NCI-H128 (cell line): ENCODE results near the gene TTLL11.
A peak's percentile ranks its signal among the peaks of the same experiment; 100 is the strongest.

Source experiments
- DNase-seq: peaks from one replicate; lab custom pipeline; 2025; ENCODE audit not compliant: unreplicated experiment; lab: John Stamatoyannopoulos, UW

The TTLL11 gene, protein sequence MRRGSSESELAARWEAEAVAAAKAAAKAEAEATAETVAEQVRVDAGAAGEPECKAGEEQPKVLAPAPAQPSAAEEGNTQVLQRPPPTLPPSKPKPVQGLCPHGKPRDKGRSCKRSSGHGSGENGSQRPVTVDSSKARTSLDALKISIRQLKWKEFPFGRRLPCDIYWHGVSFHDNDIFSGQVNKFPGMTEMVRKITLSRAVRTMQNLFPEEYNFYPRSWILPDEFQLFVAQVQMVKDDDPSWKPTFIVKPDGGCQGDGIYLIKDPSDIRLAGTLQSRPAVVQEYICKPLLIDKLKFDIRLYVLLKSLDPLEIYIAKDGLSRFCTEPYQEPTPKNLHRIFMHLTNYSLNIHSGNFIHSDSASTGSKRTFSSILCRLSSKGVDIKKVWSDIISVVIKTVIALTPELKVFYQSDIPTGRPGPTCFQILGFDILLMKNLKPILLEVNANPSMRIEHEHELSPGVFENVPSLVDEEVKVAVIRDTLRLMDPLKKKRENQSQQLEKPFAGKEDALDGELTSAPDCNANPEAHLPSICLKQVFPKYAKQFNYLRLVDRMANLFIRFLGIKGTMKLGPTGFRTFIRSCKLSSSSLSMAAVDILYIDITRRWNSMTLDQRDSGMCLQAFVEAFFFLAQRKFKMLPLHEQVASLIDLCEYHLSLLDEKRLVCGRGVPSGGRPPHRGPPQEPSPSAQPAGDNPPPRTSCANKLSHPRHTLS

DNA sequence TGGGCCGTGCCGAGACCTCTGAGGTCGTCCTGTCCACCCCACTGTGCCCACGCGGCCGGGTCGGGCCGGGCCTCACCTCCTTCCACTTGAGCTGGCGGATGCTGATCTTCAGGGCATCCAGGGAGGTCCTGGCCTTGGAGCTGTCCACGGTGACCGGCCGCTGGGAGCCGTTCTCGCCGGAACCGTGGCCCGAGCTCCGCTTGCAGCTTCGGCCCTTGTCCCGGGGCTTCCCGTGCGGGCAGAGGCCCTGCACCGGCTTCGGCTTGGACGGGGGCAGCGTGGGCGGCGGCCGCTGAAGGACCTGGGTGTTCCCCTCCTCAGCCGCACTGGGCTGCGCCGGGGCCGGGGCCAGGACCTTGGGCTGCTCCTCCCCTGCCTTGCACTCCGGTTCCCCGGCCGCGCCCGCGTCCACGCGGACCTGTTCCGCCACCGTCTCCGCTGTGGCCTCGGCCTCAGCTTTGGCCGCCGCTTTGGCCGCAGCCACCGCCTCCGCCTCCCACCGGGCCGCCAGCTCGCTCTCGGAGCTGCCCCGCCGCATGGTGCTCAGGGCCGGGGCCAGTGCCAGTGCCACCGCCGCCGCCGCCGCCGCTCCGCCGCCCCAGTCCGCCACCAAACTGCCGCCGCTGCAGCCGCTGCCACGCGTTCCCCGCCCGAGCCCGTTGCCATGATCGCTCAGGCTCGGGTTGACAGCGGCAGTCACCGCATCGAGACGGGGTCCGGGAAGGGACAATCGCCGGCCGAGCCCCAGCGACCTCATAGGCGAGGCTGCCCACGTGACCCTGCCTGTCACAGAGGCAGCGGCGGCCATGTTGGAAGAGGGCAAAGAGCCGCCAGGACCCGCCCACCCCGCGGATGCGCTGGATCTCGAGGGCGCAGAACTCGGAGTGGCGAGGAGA, at the start of gene TTLL11:
TTLL11 (minus strand) TSS at position 698 of the 896 bp plus-strand sequence; CDS start at position 538, 160 bp downstream.
- peak; percentile 89 for DNase-seq

DNA sequence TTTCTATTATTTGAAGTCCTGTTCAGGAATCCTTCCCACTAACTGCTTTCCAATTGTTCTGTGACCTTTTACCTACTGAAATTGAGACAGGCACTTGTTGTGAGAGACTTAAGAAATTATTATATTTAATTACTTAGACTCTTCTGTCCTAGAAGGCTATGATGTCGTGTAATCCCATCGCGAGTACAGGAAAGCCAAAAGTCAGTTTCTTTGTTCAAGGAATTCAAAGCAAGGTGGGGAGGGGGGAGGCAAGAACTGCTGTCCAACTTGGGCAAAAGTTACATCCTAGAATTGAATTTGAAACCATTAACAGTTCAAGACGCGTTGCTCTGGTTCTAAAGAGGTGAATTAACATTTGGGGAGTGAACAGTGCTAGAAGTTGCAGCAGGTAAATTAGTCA, 48.6 kb upstream of the TTLL11 start:
- DNase-seq = no peak

DNA sequence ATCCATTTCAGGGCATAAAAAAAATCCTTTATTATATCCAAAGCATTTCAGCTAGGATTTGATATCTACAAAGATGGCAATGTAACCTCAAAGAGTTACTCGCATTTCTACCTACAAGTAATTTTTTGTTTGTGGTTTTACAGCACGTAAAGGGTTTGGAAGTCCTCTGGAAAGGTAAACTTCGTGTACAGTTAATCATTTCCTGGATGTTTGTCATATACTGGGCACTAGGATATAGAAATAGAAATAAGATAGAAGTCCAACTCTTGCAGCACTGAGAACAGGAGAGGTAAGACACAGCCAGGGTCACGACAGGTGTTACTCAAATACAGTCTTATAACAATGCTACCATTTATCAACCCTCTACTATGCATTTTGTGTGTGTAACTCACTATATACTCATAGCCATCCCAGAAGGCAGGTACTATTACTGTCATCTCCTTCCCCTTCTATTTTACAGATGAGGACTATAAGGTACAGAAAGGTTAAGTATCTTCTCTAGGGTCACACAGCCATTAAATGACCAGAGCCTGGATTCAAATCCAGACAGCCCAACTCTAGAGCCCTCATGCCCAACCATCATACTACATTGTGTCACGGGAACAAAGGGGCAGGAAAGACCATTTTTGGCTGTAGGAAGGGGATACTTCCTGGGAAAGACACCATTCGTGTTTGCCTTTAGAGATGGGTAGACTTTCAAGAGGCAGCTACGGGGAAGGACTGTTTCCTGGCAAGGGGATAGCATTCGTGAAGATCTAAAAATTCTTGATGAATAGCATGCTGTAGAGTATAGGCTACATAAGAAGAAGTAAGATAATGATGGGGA, 47.5 kb upstream of the TTLL11 start:
- no peak for DNase-seq

DNA sequence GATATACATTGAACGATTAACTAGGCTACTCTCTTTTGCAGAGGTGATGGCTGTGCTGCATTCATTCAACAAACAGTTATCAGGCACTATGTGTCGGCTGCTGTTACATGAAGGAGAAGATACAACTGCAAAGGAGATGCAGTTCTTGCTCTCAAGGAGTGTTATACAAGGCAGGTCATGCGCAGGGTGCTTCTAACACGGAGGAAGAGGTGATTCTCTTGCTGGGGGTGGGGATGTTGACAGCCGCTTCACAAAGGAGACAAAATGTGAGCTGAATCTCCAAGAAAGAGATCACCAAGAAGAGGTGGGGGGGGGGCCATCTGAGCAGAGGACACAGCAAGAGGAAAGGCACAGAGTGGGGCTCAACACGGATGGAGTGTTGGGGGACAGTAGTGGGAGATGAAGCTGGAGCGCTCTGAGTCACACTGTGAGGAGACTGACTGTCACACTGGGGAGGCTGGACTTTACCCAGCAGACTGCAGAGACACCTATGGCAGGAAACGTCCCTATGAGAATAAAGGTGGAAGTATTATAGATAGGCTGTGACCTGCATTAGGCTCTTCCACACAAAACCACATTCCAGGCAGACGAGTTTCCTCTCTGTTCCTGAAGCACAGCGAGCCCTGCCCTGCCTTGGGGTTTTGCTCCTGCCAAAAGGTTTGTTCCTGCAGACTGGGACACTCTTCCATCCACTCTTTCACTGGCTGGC, 45.6 kb upstream of the TTLL11 start:
- DNase-seq = no peak

DNA sequence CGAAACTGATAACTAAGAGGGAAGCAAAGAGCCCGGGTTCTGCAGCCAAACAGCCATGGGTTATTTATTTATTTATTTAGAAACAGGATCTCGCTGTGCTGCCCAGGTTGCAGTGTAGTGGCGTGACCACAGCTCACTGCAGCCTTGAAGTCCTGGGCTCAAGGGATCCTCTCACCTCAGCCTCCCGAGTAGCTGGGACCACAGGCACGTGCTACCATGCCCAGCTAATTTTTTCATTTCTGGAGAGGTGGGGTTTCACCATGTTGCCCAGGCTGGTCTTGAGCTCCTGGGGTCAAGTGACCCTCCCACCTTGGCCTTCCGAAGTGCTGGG, 42.4 kb upstream of the TTLL11 start:
- DNase-seq = no peak

DNA sequence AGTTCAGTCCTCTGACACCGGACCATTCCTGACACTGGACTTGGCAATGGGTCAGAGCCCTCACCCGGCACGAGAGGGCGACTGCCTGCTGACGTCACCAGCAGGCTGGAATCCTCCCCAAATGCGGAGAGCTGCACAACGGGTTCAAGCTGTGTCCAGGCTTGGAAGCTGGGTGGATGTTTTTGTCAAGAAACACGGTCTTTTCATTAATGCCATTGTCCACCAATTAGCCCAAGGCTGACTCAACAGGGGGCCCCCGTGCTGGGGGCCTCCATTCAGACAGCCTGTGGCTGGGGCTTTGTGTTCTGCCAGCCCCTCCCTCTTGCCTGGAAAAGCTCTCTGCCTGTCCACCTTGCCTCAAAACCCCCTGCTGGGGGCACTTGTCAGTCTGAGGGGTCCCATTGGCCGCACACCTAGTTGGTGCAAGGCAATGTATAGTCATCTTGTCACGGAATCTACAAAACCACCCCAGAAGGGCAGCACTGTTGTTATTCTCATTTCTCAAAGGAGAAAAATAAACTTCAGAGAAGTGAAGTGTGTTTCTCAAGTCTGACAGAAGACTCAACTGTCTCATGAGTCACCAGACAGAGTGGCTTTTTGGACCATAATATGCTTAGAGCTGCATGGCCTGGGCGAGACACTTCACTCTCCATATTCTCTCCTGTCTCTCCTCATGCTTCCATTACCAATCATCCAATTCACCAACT, 41.9 kb upstream of the TTLL11 start:
- DNase-seq = no peak

DNA sequence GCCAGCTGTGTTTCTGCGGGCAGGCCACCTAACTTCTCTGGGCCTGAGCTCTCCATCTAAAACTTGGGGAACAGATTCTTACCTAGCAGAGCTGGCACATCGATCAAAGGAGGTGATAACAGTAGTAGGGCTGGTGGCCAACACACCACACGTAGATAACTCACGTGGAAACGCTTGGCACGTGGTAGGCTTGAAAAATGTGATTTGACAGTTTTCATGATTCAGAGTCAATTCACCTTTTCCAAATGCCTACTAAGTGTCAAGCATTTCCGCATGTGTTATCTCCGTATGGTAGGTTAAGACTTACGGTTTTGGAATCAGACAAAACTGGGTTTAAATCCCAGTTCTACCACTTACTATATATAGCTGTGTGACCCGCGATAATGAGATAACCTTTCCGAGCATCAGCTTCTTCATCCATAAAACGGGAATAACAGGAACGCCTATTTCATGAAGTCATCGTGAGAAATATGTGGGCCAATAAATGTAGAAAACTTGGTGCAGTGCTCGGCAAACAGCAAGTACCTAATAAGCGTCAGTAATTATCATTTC, 41.0 kb upstream of the TTLL11 start:
- DNase-seq = no peak

DNA sequence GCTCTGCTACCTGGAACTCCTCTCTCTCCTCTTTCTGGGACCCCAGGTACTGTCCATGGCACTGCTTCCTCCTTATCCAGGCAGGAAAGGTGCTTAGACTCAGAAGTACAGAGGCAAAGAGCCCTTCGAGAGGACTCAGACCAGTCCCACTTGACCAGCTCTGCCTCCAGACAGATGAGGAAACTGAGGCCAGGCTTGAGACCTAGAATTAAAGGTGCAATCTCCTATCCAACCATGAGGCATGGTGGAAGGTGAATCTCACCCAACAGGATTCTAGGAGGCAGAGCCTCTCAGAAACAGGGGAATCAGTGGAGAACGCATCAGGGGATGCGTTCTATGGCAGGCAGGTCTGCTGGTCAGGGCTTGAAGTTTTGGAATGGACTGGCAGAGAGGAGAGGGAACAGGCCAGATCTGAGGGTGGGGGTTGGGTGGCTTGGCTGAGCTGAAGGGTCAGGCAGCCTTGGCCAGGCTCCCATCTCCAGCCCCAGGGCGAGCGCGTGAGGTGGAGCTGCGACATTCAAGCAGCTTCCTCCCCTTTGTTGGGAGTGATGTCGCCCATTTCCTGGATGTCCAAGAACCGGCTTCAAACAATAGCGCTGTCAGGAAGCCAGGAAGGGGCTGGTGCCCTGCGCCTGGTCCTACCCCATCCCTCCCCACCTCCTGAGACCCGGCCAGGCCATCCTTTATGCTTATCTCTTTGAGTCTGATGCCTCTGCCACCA, 40.3 kb upstream of the TTLL11 start:
- no peak for DNase-seq

DNA sequence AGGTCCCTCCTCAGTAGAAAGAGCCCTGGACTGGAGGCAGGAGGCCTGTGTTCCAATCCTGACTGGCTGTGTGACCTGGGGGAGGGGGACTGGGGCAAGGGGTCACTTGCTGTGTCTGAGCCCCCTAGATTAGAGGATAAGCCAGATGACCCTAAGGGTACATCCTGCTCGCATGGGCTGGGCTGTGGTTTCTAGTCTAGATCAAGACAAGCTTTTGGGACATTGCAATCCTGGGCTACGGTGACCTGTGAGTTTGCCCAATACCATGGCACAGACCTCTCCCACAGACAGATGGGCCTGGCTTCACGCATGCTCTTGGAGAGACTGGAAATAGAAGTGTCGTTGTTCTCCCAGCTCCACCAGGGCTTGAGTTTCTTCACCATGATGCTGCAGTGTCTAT, 39.4 kb upstream of the TTLL11 start:
- DNase-seq = no peak

DNA sequence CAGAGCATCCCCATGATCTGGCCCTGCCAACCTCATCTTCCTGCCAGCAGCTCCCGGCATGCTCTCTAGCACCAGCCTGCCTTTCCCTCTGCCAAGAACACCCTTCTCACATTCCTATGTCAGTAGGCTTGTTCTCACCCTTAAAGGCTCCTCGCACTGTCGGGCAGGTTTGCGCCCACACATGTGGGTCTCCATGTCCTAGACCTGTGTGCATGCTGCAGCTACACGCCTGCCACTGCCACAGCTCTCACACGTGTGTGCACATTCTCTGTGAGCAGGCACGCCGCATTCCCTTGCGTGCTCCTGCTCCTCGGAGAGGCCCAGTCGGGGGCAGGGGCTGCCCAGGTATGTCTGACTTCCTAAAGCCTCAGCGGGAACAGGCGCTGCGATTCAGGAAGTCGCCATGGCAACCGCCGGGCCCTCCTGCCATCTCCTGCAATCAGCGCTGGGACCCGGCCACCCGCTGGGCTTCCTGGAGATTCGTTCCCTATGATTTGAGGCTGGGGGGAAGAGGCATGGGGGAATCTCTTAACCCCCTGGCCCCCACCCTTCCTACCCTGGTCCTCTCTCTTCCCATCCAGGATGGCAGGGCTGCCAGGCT, 38.4 kb upstream of the TTLL11 start:
- no peak for DNase-seq

DNA sequence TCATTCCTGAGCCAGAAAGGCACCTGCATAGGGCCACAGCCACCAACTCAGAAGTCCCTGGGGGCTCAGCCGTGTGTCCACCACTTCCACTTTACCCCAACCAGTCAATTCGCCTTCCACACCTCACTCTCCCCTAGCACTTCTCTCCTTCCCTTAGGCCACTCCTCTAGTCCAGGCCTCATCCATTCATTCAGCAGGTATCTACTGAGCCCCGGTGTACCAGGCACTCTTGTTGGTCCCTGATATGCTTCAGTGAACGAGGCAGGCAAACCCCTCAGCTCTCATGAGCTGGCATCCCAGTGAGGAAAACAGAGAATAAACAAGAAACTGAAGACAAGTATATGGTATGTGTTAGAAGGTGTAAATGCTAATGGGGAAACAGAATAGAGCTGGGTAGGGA, 37.7 kb upstream of the TTLL11 start:
- DNase-seq = no peak

DNA sequence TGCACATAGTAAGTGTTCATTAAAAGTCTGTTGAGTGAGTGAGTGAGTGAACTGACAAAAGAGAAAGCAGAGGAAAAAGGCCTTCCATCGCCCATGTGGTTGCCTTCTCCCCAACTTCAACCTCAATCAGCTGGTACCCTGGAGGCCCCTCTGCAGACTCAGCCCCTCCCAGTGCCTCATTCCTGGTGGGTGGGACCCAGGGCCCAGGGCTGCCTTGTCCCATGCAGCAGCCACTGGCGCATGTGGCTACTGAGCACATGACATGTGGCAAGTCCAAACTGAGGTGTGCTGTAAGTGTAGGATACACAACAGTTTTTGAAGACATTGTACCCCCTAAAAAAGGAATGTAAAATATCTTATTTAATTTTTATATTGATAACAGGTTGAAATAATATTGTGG, 36.9 kb upstream of the TTLL11 start:
- DNase-seq = no peak

DNA sequence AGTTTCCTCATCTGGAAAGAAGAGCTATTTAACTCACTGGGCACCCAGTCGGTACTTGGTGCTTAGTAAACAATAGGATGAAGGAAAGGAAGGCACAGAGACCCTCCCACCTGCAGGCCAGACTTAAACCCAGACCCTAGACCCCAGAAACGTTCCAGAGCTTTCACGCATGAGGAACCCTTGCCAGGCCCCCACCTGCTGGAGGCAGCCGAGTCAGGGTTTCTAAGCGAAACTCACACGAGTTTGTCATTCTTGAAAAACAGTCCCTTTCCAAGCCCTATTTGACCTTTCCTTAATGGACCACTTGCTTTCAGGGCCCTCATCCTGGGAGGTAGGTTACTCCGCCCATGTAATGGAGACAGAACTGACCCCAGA, 35.8 kb upstream of the TTLL11 start:
- DNase-seq = no peak

DNA sequence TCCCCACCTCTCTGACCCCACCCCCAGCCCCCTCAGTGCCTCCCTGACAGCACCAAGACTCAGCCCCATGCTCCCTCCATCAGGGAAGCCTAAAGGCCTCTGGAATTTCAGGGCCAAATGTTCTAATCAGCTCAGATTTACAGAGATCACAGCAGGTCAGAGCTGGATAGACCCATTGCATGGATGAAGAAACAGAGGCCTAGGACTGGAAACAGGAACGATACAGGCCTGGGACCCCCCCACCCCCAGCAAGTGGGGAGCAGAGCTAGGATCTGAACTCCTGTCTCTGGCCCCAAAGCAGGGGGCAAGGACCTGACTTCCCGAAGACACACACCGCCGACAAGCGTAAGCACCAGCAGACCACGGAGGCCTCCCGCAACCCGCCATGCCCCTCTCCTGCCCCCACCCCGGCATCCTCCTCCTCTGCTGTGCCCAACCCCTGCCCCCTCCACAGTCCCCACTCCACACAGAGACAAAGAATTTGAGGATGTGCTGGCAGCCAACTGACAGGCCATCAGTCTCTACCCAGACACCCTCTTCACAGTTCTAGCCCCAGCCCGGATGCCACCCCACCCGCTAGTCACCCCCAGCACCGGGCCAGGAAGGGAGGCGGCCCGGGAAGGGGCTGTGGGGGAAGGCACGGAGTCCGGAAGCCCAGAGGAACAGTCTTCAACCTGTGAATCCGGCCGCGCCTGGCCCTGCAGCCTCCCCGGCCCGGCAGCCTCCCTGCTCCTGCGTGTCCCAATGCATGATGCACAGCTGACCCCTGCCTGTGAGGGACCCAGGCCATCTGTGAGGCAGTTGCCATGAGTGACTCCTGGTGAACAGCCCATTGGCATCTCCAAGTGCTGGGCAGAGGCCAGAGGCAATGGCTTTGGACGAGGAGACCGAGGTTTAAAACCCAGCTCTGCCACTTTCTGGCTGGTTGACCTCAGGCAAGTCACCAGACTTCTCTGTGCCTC, 35.2 kb upstream of the TTLL11 start:
- no peak for DNase-seq

DNA sequence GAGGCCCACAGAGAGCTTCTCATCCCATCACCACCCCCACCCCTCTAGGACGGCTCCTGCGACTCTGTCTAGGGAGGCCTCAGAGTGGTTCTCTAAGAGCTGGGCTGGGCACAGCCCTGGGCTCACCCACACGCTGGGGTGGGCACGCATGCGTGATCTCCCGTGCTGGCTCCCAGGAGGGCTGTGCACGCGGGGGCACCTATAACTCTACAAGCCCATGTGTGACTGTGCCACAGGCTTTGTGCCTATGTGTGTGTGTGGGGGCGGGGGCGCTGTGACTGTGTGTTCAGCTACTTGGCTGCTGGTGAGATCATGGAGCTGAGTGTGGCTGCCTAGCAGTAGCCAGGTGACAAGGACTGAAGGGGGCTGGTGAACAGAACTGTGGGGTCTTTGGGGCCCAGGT, 34.3 kb upstream of the TTLL11 start:
- no peak for DNase-seq

DNA sequence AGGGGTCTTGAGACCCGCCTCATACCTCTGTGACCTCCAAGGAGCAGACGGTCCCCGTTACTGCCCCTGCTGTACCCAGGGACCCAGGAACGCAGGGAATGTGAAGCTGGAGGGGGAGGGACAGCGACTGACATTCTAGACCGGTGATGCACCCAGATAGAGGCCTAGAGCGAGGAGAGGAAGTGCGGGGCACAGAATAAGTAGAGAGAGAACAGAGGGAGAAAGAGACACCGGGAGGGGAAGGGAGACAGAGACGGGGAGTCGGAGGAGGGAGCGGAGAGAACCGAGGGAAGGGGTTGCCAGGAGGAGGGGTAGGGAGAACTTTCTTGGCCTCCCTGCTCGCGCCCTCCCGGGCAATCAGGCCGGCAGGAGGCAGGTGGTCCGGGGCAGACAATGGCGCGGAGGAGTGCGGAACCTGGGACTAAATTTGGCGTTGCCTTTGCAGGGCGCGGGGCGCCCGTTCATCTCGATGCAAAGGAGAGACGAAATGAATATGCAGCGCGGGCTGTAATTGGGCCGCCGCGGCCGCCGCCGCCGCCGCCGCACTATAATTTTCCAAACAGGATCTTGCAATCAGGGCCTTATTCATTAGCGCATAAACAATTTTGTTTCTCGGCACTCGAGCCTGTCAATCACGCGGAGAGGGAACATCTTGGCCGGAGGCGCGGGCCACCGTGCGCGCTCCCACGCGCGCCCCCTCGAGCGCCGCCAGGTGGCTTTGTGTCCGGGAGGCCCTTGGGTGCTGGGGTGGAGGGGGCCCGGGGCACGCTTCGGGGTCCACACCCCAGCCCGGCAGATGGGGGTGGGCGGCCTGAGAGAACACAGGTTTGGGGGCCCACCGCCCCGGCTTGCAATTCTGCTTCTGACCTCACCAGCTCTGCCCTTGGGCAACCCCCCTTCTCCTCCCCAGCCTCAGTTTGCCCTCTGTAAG, 33.5 kb upstream of the TTLL11 start:
- DNase-seq = no peak
